Vagina (tissue), 2 donors: ENCODE measurements around the gene ZFHX3. TPM values are rescaled to one million over a fixed set of nuclear protein-coding genes. Genes with fewer than 3 reads are reported as not detected.

Source experiments
- DNase-seq, 2 donors: peaks; one replicate each; pipeline ENCODE4 v3.0.0-alpha.2; 2017; ENCODE audit errors: extremely low spot score in 2 of 2
- H3K27ac ChIP-seq: fragments of 200-600 bp; sonication (generic); one replicate; pipeline ENCODE4 v1.5.1; 2019
- H3K27me3 ChIP-seq: fragments of 200-600 bp; sonication (generic); one replicate; pipeline ENCODE4 v1.5.1; 2019
- H3K36me3 ChIP-seq, 2 donors: fragments of 200-600 bp; sonication (generic); one replicate each; pipeline ENCODE4 v1.5.1; 2017 to 2019
- H3K4me1 ChIP-seq: fragments of 200-600 bp; sonication (generic); one replicate; pipeline ENCODE4 v1.5.1; 2019
- H3K4me3 ChIP-seq, 2 donors: fragments of 200-600 bp; sonication (generic); 1 replicate in 1 of 2; 2 replicates in 1 of 2; pipeline ENCODE4 v1.5.1; 2016 to 2019
- H3K9me3 ChIP-seq: fragments of 200-600 bp; sonication (generic); one replicate; pipeline ENCODE4 v1.5.1; 2019
- CTCF ChIP-seq, 3 experiments: fragments of 450-650 bp in 2 of 3; fragments of 200-600 bp in 1 of 3; sonication (generic) in 1 of 3; IDR thresholded peaks; one replicate each; pipeline ENCODE4 v1.5.1; 2017 to 2019; ENCODE audit warnings: antibody characterized with exemption in 3 of 3, mild to moderate bottlenecking in 2 of 3, moderate library complexity in 2 of 3
- POLR2A ChIP-seq, 2 donors: fragments of 450-650 bp; IDR thresholded peaks; one replicate each; pipeline ENCODE4 v1.6.1; 2017; ENCODE audit warnings: antibody characterized with exemption in 2 of 2, mild to moderate bottlenecking in 2 of 2, moderate library complexity in 2 of 2
- POLR2AphosphoS5 ChIP-seq, 2 donors: sonication (generic); formaldehyde crosslinking; IDR thresholded peaks; one replicate each; pipeline ENCODE4 v1.9.0; 2017; ENCODE audit warnings: antibody characterized with exemption in 2 of 2, mild to moderate bottlenecking in 2 of 2, low read depth in 1 of 2; ENCODE audit not compliant: insufficient read depth in 1 of 2
- intact Hi-C: fragments of 100-400 bp; cut with DNase I; formaldehyde crosslinking; loops from one replicate; pipeline ENCODE4 v1.15.1; 2023
- total RNA-seq: library from RNA; depleted of rRNA; stranded (reverse); fragments of >200 nt; gene quantifications from one replicate; pipeline ENCODE4 v1.2.3, GENCODE V29; 2016

ZFHX3 gene
- total RNA-seq, 1 donor from 2014 or later, result 28.0 TPM

GRCh38 chr16:72875291-72876031 lies 172.5 kb downstream of the ZFHX3 start:
- no peak overlapping the region for H3K4me3 ChIP-seq
- intact Hi-C loops, result no loop called here
- H3K27ac ChIP-seq, result no peak overlapping the region
- TF ChIP-seq POLR2A (IDR thresholded peaks at IDR 0.05) (no peak), POLR2AphosphoS5 (IDR thresholded peaks at IDR 0.05; ENCODE audit: insufficient read depth in 1 of 2, low read depth in 1 of 2) (no peak), CTCF (IDR thresholded peaks at IDR 0.05) (no peak)
- peaks cover 25% of the 10 kb centered on the region for H3K4me1 ChIP-seq
- no peaks in the 10 kb centered on the region for H3K36me3 ChIP-seq
- H3K9me3 ChIP-seq, result no peaks in the 10 kb centered on the region
- no peak for DNase-seq
- H3K27me3 ChIP-seq, result no peaks in the 10 kb centered on the region

GRCh38 chr16:72873853-72874252 lies 174.1 kb downstream of the ZFHX3 start:
- DNase-seq, result no peak
- intact Hi-C loops, result no loop called here
- Histone ChIP-seq H3K27me3 (no peaks in the 10 kb centered on the region), H3K4me1 (peaks cover 25% of the 10 kb centered on the region), H3K4me3 (no peak overlapping the region), H3K9me3 (no peaks in the 10 kb centered on the region), H3K36me3 (no peaks in the 10 kb centered on the region), H3K27ac (no peak overlapping the region)
- TF ChIP-seq POLR2AphosphoS5 (IDR thresholded peaks at IDR 0.05; ENCODE audit: insufficient read depth in 1 of 2, low read depth in 1 of 2) (no peak), POLR2A (IDR thresholded peaks at IDR 0.05) (no peak), CTCF (IDR thresholded peaks at IDR 0.05) (no peak)

GRCh38 chr16:72873044-72873443 lies 174.9 kb downstream of the ZFHX3 start:
- Histone ChIP-seq H3K27me3 (no peaks in the 10 kb centered on the region), H3K9me3 (no peaks in the 10 kb centered on the region), H3K27ac (no peak overlapping the region), H3K4me3 (no peak overlapping the region), H3K4me1 (peaks cover 25% of the 10 kb centered on the region), H3K36me3 (no peaks in the 10 kb centered on the region)
- no peak for TF ChIP-seq CTCF (IDR thresholded peaks at IDR 0.05)
- TF ChIP-seq POLR2AphosphoS5 (IDR thresholded peaks at IDR 0.05; ENCODE audit: insufficient read depth in 1 of 2, low read depth in 1 of 2), result no peak
- no peak for TF ChIP-seq POLR2A (IDR thresholded peaks at IDR 0.05)
- intact Hi-C loops, result no loop called here
- no peak for DNase-seq

- Histone ChIP-seq H3K4me1 (no peaks in the 10 kb centered on the region), H3K9me3 (no peaks in the 10 kb centered on the region), H3K4me3 (no peak overlapping the region), H3K27me3 (no peaks in the 10 kb centered on the region), H3K36me3 (no peaks in the 10 kb centered on the region), H3K27ac (no peak overlapping the region)
- no peak for DNase-seq
- intact Hi-C loops, result no loop called here
- no peak for TF ChIP-seq POLR2A (IDR thresholded peaks at IDR 0.05)
- TF ChIP-seq CTCF (IDR thresholded peaks at IDR 0.05), result no peak
- TF ChIP-seq POLR2AphosphoS5 (IDR thresholded peaks at IDR 0.05; ENCODE audit: insufficient read depth in 1 of 2, low read depth in 1 of 2), result no peak
These were observed 182.1 kb downstream of the ZFHX3 start for GRCh38 chr16:72865835-72866234.

GRCh38 chr16:72865258-72865657 lies 182.7 kb downstream of the ZFHX3 start:
- Histone ChIP-seq H3K27ac (no peak overlapping the region), H3K4me1 (no peaks in the 10 kb centered on the region), H3K36me3 (no peaks in the 10 kb centered on the region), H3K27me3 (no peaks in the 10 kb centered on the region), H3K4me3 (no peak overlapping the region), H3K9me3 (no peaks in the 10 kb centered on the region)
- DNase-seq, result no peak
- intact Hi-C loops, result no loop called here
- TF ChIP-seq CTCF (IDR thresholded peaks at IDR 0.05) (no peak), POLR2A (IDR thresholded peaks at IDR 0.05) (no peak)
